ENCODE results near the gene BRS3.

DNA sequence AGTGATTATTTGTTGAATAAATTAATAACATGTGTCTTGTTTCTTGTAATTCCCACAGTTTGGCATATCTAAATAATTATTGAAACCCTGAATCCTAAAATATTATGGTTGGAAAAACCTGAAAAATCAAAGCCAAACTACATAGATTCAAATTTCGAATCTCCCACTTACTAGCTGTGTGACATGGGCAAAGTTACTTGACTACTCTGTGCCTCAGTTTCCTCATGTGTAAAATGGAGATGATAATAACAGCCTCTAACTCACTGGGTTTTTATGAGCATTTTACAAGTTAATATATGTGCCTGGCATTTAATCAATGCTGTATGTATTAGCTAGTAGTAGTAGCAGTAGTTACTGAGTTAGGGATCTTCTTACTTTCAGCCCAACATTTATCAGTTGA is 34.6 kb upstream of the BRS3 start:
- TF ChIP-seq FOXK2 (IDR thresholded peaks at IDR 0.05) (no peak), ZNF384 (IDR thresholded peaks at IDR 0.05) (no peak), ARNT (IDR thresholded peaks at IDR 0.05) (no peak)
- TF ChIP-seq, protein P1, sequence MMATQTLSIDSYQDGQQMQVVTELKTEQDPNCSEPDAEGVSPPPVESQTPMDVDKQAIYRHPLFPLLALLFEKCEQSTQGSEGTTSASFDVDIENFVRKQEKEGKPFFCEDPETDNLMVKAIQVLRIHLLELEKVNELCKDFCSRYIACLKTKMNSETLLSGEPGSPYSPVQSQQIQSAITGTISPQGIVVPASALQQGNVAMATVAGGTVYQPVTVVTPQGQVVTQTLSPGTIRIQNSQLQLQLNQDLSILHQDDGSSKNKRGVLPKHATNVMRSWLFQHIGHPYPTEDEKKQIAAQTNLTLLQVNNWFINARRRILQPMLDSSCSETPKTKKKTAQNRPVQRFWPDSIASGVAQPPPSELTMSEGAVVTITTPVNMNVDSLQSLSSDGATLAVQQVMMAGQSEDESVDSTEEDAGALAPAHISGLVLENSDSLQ (IDR thresholded peaks at IDR 0.05) = no peak

All from HEK293T (cell line).